ENCODE results near the gene FBXO8.

DNA sequence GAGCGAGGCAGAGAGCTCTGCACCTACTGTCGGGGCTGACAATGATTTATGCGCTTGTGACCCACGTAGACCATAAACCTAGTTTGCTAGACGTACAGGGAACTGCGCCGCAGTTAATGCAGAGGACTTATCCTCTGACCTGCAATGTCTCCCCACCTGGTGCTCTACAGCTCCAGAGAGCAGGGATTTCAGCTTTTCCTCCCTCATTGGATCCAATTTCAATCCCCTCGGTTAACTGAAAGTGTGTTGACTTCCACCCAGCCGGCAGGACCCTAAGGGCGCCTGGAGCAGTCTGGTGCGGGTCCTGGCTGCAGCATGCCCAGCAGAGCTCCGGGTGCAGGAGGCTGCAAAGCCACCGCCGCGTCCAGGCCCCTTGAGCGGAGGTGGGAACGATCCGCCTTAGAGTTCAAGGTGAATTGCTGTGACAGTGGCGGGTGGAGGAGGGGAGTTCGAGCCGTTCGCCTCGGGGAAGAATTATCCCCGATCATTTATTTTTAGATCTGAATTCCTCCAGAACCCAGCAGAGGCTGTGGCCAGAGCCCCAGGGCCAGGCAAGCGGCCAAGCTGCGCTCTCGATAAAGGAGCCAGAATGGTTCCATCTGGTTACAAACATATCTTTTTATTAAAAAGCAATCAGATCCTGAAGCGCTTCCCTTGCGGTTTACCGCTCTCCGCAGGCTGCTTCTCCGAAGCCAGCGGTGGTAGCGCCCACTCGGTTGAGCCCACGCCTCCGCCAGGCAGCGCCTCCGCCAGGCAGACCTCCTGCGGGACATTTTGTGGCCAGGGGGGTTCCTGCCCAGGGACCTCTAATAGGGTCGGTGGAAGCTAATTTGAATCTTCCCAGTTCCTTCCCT, 66.0 kb downstream of the FBXO8 start:
- TF ChIP-seq, protein P1, sequence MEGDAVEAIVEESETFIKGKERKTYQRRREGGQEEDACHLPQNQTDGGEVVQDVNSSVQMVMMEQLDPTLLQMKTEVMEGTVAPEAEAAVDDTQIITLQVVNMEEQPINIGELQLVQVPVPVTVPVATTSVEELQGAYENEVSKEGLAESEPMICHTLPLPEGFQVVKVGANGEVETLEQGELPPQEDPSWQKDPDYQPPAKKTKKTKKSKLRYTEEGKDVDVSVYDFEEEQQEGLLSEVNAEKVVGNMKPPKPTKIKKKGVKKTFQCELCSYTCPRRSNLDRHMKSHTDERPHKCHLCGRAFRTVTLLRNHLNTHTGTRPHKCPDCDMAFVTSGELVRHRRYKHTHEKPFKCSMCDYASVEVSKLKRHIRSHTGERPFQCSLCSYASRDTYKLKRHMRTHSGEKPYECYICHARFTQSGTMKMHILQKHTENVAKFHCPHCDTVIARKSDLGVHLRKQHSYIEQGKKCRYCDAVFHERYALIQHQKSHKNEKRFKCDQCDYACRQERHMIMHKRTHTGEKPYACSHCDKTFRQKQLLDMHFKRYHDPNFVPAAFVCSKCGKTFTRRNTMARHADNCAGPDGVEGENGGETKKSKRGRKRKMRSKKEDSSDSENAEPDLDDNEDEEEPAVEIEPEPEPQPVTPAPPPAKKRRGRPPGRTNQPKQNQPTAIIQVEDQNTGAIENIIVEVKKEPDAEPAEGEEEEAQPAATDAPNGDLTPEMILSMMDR (IDR thresholded peaks at IDR 0.05), result no peak
- TF ChIP-seq POLR2A (IDR thresholded peaks at IDR 0.05), result no peak
